Hepatocyte (in vitro differentiated cells): Measurements from ENCODE around the gene EVI2A. TPM values are rescaled to one million over a fixed set of nuclear protein-coding genes. Genes with fewer than 3 reads are reported as not detected.

Experiments used
- DNase-seq: peaks from one replicate; pipeline ENCODE4 v3.0.0-alpha.2; 2016; ENCODE audit warnings: low spot score
- H2AFZ ChIP-seq: fragments of 200-600 bp; sonication (generic); 2 replicates; pipeline ENCODE4 v1.6.0; 2016; ENCODE audit warnings: antibody characterized with exemption, mild to moderate bottlenecking
- H3K27ac ChIP-seq: fragments of 200-600 bp; sonication (generic); 2 replicates; pipeline ENCODE4 v1.5.1; 2016; ENCODE audit warnings: mild to moderate bottlenecking
- H3K27me3 ChIP-seq: fragments of 200-600 bp; sonication (generic); 2 replicates; pipeline ENCODE4 v1.6.1; 2016
- H3K36me3 ChIP-seq: fragments of 200-600 bp; sonication (generic); replicated peaks from 2 replicates; pipeline ENCODE4 v1.5.1; 2016; ENCODE audit warnings: low read depth; ENCODE audit not compliant: insufficient read depth
- H3K4me1 ChIP-seq: fragments of 200-600 bp; sonication (generic); 2 replicates; pipeline ENCODE4 v1.5.1; 2016; ENCODE audit warnings: mild to moderate bottlenecking, moderate library complexity; ENCODE audit not compliant: insufficient read depth
- H3K4me2 ChIP-seq: fragments of 200-600 bp; sonication (generic); 2 replicates; pipeline ENCODE4 v1.6.0; 2016
- H3K4me3 ChIP-seq: fragments of 200-600 bp; sonication (generic); 2 replicates; pipeline ENCODE4 v1.5.1; 2016; ENCODE audit warnings: mild to moderate bottlenecking
- H3K79me2 ChIP-seq: fragments of 200-600 bp; sonication (generic); 2 replicates; pipeline ENCODE4 v1.6.0; 2017; ENCODE audit warnings: mild to moderate bottlenecking
- H3K9me2 ChIP-seq: fragments of 200-600 bp; sonication (generic); replicated peaks from 2 replicates; pipeline ENCODE4 v1.6.0; 2017; ENCODE audit warnings: mild to moderate bottlenecking; ENCODE audit not compliant: insufficient read depth
- H3K9me3 ChIP-seq: fragments of 200-600 bp; sonication (generic); 2 replicates; pipeline ENCODE4 v1.5.1; 2016; ENCODE audit warnings: low read depth, mild to moderate bottlenecking
- H4K20me1 ChIP-seq: fragments of 200-600 bp; sonication (generic); 2 replicates; pipeline ENCODE4 v1.6.0; 2016; ENCODE audit warnings: mild to moderate bottlenecking; ENCODE audit not compliant: insufficient read depth, poor library complexity, severe bottlenecking
- EZH2 ChIP-seq: fragments of 200-600 bp; sonication (generic); IDR thresholded peaks from 2 replicates; pipeline ENCODE4 v1.6.1; 2016; ENCODE audit warnings: antibody characterized with exemption, mild to moderate bottlenecking, borderline replicate concordance
- EZH2phosphoT487 ChIP-seq: fragments of 200-600 bp; sonication (generic); IDR thresholded peaks from one replicate; pipeline ENCODE4 v1.6.1; 2018; ENCODE audit warnings: antibody characterized with exemption, mild to moderate bottlenecking, low read depth, moderate library complexity; ENCODE audit not compliant: unreplicated experiment, severe bottlenecking
- WGBS: methylation state at CpG from one replicate; pipeline ENCODE4 v1.1.6; 2016; ENCODE audit warnings: low lambda C conversion rate; ENCODE audit errors: missing lambda C conversion rate; 5-methylcytosine and 5-hydroxymethylcytosine counted together
- polyA plus RNA-seq: library from polyadenylated mRNA; unstranded; fragments of >200 nt; fragmentation: Nextera tagmentation; extraction: Ambion mirVana; gene quantifications from 2 replicates; pipeline ENCODE4 v1.2.1, GENCODE V29; 2016
- total RNA-seq: library from RNA; depleted of rRNA; stranded (reverse); fragments of >200 nt; gene quantifications from 2 replicates; pipeline ENCODE4 v1.2.3, GENCODE V29; 2014
- TF ChIP-seq, protein P1 (sequence below): fragments of 200-600 bp; sonication (generic); IDR thresholded peaks from 2 replicates; pipeline ENCODE4 v1.5.1; 2016; ENCODE audit warnings: antibody characterized with exemption, mild to moderate bottlenecking; ENCODE audit not compliant: poor library complexity

EVI2A gene
- total and polyA plus RNA-seq, 2 experiments from 2014 or later: 0.10 to 1.1 TPM

- Histone ChIP-seq H2AFZ (no peak overlapping the region), H3K4me3 (no peak overlapping the region), H3K9me3 (no peaks in the 10 kb centered on the region), H3K79me2 (no peaks in the 10 kb centered on the region), H3K9me2 (no peaks in the 10 kb centered on the region), H3K27me3 (no peaks in the 10 kb centered on the region), H3K4me2 (no peak overlapping the region), H3K36me3 (no peaks in the 10 kb centered on the region), H3K27ac (no peak overlapping the region), H3K4me1 (peaks cover 3% of the 10 kb centered on the region), H4K20me1 (no peaks in the 10 kb centered on the region)
- 97% methylated on average over 3 of the region's 3 CpGs for WGBS
- DNase-seq: no peak
- TF ChIP-seq EZH2phosphoT487 (no peak), EZH2 (no peak)
- TF ChIP-seq, protein P1, sequence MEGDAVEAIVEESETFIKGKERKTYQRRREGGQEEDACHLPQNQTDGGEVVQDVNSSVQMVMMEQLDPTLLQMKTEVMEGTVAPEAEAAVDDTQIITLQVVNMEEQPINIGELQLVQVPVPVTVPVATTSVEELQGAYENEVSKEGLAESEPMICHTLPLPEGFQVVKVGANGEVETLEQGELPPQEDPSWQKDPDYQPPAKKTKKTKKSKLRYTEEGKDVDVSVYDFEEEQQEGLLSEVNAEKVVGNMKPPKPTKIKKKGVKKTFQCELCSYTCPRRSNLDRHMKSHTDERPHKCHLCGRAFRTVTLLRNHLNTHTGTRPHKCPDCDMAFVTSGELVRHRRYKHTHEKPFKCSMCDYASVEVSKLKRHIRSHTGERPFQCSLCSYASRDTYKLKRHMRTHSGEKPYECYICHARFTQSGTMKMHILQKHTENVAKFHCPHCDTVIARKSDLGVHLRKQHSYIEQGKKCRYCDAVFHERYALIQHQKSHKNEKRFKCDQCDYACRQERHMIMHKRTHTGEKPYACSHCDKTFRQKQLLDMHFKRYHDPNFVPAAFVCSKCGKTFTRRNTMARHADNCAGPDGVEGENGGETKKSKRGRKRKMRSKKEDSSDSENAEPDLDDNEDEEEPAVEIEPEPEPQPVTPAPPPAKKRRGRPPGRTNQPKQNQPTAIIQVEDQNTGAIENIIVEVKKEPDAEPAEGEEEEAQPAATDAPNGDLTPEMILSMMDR: no peak
Measured at GRCh38 chr17:31311526-31311925, 9.9 kb downstream of the EVI2A start.

DNA sequence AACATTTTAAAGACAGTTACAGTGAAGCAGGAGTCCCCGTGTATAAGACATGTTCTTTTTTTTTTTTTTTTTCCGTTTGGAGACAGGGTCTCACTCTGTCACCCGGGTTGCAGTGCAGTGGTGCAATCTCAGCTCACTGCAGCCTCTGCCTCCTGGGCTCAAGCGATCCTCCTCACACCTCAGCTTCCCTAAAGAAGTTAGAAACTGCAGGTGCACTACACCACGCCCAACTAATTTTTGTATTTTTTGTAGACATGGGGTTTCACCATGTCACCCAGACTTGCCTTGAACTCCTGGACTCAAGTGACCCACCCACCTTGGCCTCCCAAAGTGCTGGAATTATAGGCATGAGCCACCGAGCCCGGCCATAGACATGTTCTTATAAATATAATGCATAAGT is 10.5 kb downstream of the EVI2A start:
- Histone ChIP-seq H3K4me3 (no peak overlapping the region), H3K27ac (no peak overlapping the region)

DNA sequence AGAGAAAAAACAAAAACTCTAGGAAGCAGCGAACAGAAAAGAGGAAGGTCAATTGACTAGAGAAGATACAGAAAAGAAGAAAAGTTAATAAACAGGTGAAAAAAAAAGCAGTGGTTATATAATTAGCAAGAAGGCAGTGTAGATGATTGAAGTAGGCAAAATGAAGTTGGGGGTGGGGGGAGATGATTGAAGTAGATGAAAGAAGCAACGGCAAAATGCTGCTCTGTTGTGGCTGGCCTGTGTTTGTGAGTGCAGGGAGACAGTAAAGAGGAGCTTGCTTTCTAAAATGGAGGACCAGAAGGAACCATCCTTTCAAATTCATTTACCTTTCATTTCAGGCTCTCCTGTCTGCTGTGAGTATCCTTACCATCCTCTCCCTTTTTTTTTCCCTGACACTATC is 11.2 kb downstream of the EVI2A start:
- no peaks in the 10 kb centered on the region for H3K36me3 ChIP-seq
- H3K4me2 ChIP-seq: no peak overlapping the region
- DNase-seq: no peak
- no peaks in the 10 kb centered on the region for H3K9me2 ChIP-seq
- H3K27me3 ChIP-seq: no peaks in the 10 kb centered on the region
- H2AFZ ChIP-seq: no peak overlapping the region
- no peak overlapping the region for H3K4me3 ChIP-seq
- no peaks in the 10 kb centered on the region for H3K79me2 ChIP-seq
- no peak overlapping the region for H3K27ac ChIP-seq
- H3K4me1 ChIP-seq: peaks cover 3% of the 10 kb centered on the region
- H4K20me1 ChIP-seq: no peaks in the 10 kb centered on the region
- no peaks in the 10 kb centered on the region for H3K9me3 ChIP-seq
- WGBS: 31% methylated on average over 2 of the region's 2 CpGs
- TF ChIP-seq EZH2phosphoT487: no peak

More for the DNA sequence above, 10.5 kb downstream of the EVI2A start:
- no peaks in the 10 kb centered on the region for H3K79me2 ChIP-seq
- H3K9me2 ChIP-seq: no peaks in the 10 kb centered on the region
- no peaks in the 10 kb centered on the region for H3K9me3 ChIP-seq
- H4K20me1 ChIP-seq: no peaks in the 10 kb centered on the region
- no peaks in the 10 kb centered on the region for H3K27me3 ChIP-seq
- no peak for TF ChIP-seq EZH2phosphoT487
- no peak for TF ChIP-seq EZH2
- TF ChIP-seq, protein P1: no peak
- 91% methylated on average over 7 of the region's 7 CpGs for WGBS
- DNase-seq: no peak
- no peaks in the 10 kb centered on the region for H3K36me3 ChIP-seq
- no peak overlapping the region for H3K4me2 ChIP-seq
- H3K4me1 ChIP-seq: peaks cover 3% of the 10 kb centered on the region
- no peak overlapping the region for H2AFZ ChIP-seq

GRCh38 chr17:31309556-31309955 is 11.9 kb downstream of the EVI2A start:
- Histone ChIP-seq H3K27ac (no peak overlapping the region), H3K9me2 (no peaks in the 10 kb centered on the region), H3K79me2 (no peaks in the 10 kb centered on the region), H4K20me1 (no peaks in the 10 kb centered on the region), H3K4me2 (no peak overlapping the region), H2AFZ (no peak overlapping the region), H3K27me3 (no peaks in the 10 kb centered on the region), H3K4me3 (no peak overlapping the region), H3K9me3 (no peaks in the 10 kb centered on the region), H3K4me1 (peaks cover 3% of the 10 kb centered on the region), H3K36me3 (no peaks in the 10 kb centered on the region)
- no peak for TF ChIP-seq EZH2phosphoT487
- DNase-seq: no peak
- 94% methylated on average over 2 of the region's 2 CpGs for WGBS
